ENCODE data around the gene CCDC154.
"Not testable (repeated sequence)": the region's sequence is repeated elsewhere in the genome, so short reads cannot be mapped to it uniquely, and the experiment has no call there.

DNA sequence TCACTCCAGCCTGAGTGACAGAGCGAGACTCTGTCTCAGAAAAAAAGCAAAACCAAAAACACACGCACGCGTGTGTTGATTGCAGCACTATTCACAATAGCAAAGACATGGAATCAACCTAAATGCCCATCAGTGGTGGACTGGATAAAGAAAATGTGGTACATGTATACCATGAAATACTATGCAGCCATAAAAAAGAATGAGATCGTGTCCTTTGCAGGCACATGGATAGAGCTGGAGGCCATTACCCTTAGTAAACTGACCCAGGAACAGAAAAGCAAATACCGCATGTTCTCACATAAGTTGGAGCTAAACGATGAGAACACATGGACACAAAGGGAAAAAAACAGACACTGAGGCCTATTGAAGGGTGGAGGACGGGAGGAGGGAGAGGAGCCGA lies 34.6 kb upstream of the CCDC154 start:
- TF ChIP-seq, protein P1, sequence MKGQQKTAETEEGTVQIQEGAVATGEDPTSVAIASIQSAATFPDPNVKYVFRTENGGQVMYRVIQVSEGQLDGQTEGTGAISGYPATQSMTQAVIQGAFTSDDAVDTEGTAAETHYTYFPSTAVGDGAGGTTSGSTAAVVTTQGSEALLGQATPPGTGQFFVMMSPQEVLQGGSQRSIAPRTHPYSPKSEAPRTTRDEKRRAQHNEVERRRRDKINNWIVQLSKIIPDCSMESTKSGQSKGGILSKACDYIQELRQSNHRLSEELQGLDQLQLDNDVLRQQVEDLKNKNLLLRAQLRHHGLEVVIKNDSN (IDR thresholded peaks at IDR 0.05; ENCODE audit: borderline replicate concordance, extremely low read length, insufficient read depth, low read depth, low read length), result not testable (repeated sequence)
- not testable (repeated sequence) for TF ChIP-seq RFX5 (IDR thresholded peaks at IDR 0.05; ENCODE audit: low read depth, low read length); ZZZ3 (IDR thresholded peaks at IDR 0.05; ENCODE audit: control insufficient read depth, insufficient read length, low read depth); POU2F2 (IDR thresholded peaks at IDR 0.05; ENCODE audit: borderline replicate concordance, low read depth, low read length); BCLAF1 (IDR thresholded peaks at IDR 0.05); CEBPB (IDR thresholded peaks at IDR 0.05; ENCODE audit: borderline replicate concordance in 1 of 2, low read depth in 2 of 2, low read length in 2 of 2)

Measured in GM12878 (cell line).